Measurements from ENCODE around the gene SIL1.
"Not testable (repeated sequence)": the region's sequence is repeated elsewhere in the genome, so short reads cannot be mapped to it uniquely, and the experiment has no call there.

Gene SIL1

DNA sequence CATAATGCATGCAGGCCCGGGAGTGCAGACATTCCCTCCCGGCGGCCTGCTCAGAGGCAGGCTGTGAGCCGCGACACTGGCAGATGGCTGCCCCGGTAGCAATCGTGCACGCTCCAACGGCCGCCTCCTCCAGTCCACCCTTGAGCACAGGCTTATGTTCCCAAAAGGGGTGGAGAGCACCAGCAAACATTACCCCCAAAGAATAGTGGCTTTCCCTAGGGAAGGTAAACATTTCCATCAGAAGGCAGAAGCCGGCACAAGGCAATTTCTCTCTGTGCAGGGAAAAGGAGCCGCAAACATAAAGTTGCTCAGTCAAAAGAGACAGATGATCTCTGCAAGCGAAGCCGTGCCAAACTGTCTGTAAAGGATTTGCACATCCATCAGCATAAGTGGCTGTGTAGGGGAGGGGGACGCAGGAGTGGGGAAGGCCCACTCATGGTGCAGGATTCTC is 92.5 kb downstream of the SIL1 start:
- no peak for DNase-seq (ENCODE audit: low read depth)

GRCh38 chr5:139104577-139105276 is 93.4 kb downstream of the SIL1 start:
- DNase-seq (ENCODE audit: low read depth) = no peak

DNA sequence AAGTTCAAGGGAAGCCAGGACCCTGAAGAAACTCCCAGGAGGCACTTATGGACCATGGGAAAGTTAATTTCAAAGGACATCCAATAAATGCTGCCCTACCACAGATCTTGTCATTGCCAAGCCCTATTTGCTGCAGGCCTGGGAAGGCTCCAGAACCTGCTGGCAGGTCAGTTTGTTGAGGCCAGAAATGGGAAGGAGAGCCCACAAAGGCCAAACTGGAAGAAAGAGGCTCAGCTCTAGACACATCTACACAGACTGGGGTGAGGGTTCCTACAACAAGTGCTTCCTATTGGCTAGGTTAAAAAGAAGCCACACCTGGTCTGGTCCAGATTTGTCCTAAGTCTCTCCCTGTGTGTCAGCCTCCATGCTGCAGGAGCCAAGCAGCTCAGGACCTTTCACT is 94.4 kb downstream of the SIL1 start:
- DNase-seq (ENCODE audit: low read depth) = no peak

GRCh38 chr5:139100825-139101224 is 97.3 kb downstream of the SIL1 start:
- DNase-seq (ENCODE audit: low read depth) = no peak

GRCh38 chr5:139094154-139095131 is 103.7 kb downstream of the SIL1 start:
- DNase-seq (ENCODE audit: low read depth) = no peak

DNA sequence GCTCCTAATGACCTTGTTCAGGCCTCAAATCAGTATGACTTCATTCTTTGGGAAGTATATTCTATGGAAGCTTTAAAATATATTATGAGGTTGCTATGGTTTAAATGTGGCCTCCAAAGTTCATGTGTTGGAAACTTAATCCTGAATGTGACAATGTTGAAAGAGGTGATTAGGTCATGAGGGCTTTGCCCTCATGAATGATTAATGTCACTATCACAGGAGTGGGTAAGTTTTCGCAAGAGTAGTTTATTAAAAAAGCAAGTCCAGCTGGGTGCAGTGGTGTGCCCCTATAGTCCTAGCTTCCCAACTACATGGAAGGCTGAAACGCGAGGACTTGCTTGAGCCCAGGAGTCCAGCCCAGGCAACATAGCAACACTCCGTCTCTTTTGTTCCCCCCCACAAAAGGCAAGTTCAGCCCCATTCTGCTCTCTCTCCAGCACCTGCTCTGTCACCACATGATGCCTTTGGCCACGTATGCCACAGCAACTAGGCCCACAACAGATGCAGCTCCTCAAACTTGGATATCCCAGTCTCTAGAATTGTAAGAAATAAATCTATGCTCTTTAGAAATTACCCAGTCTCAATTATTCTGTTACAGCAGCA is 105.3 kb downstream of the SIL1 start:
- no peak for DNase-seq (ENCODE audit: low read depth)

DNA sequence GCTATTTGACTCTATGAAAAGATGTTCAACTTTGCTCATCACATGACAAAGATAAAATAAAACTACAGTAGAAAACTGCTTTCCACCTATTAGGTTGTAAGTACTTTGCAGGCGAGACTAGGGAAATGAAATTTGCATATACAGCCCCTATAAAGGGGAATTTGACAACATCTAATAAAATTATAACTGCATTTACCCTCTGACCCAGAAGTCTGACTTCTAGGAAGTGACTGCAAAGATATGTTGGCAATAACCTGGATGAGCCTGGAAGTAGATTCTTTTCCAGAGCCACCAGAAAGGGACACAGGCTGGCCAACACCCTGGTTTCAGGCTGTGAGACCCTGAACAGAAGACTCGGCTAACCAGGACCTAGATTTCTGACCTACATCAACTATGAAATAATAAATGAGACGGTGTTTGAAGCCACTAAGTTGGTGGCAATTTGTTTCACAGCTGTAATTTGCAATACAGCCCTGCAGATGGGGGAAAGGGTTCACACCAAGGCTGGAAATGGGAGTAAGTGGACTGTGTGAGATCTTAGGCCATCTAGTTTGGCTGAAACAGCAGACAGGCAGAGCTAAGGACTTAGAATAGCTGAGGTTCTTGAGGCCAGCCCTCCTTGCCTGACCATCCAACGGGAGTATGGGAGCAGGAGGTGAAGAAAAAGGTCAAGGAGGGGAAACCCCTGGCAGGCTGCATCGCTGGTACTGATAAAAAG is 106.6 kb downstream of the SIL1 start:
- DNase-seq (ENCODE audit: low read depth) = no peak

DNA sequence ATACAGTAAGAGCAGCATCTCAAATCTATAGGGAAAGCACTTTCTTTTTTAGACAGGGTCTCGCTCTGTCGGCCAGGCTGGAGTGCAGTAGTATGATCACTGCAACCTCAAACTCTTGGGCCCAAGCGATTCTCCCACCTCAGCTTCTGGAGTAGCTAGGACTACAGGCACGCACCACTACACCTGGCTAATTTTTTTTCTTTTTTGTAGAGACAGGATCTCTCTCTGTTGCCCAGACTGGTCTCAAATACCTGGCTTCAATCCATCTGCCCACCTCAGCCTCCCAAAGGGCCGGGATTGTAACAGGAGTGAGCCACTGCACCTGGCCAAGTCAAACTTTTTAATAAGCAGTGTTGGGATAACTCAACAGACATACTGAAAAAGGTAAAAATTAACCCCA is 107.6 kb downstream of the SIL1 start:
- DNase-seq (ENCODE audit: low read depth) = no peak

DNA sequence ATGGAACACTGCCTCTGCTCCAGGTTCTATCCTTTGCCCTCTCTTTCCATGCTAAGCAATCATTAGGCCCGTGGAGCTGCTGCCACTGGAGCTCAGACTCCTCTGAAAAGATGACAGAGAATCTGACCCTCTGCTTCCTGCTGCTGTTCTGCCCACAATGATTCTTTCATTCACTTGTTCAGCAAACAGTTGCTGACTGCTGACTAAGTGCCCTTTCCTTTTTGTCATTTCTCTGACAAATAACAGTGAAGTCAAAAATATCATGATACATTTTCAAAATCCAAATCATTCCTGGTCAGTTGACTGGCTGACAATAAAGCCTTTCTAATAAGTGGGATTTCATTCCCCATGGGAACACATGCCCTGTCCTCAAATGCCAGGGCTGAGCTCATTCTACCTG is 110.1 kb downstream of the SIL1 start:
- DNase-seq (ENCODE audit: low read depth) = no peak

GRCh38 chr5:139082813-139083498 is 115.2 kb downstream of the SIL1 start:
- DNase-seq (ENCODE audit: low read depth) = no peak

DNA sequence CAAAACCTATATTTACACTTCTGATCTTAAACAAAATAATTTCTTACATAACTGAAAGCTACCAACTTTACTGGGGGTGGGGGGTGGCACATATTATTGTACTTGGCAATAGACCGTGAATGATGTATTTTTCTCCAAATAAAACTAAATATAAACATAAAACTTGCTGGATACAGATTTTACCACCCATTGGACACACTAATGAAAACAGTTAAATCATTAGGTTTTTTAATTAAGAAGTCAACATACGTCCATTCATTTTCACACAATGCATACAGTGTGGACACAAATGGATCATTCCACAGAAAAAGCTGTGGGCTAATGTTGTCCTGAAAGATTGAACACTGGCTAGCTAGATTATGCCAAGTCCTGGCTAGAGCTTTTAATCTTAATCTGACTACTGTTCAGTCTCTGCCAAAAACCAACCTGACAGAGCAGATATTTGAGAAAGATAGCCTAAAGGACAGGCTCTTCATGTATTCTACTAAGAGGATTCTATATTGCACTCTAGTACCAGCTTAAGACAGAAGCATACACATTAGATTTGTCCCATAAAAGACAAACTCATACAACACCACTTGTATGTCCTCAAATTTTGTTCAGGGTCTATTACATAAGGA is 118.1 kb downstream of the SIL1 start:
- no peak for DNase-seq (ENCODE audit: low read depth)

DNA sequence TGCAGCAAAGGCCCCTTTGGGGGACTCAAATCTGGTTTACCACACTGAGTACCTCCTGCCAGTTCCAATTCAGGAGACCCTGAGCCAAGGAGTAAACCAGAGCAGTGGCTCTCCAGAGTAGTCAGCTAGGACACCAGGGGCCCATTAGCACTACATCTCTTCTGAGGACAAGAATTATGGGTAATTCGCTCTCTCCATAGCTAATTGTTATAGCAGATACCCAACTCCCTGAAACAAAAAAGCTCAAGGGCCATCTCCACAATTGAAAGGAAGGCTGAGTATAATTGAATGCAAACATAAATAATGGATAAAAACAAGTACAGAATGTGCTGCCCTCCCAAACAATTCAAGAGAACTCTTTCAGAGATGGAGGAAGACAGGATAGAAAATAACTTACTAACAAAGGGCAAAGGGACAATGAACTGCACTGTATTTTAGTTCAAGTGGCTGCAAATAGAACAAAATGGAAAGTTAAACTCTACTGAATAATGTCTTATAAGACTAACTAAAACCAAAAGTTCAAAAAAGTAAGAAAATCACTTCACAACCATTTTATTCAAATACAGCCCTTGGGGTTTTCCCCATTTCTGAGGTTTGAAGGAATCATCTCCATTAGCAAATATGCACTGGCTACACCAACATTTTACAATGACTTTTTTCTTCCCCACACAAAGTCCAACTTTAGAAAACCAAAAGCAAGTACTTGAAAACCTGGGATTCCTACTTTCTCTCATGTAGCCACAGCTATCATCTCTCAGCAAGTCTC is 118.8 kb downstream of the SIL1 start:
- no peak for DNase-seq (ENCODE audit: low read depth)

GRCh38 chr5:139078345-139078744 is 119.8 kb downstream of the SIL1 start:
- DNase-seq (ENCODE audit: low read depth) = no peak

DNA sequence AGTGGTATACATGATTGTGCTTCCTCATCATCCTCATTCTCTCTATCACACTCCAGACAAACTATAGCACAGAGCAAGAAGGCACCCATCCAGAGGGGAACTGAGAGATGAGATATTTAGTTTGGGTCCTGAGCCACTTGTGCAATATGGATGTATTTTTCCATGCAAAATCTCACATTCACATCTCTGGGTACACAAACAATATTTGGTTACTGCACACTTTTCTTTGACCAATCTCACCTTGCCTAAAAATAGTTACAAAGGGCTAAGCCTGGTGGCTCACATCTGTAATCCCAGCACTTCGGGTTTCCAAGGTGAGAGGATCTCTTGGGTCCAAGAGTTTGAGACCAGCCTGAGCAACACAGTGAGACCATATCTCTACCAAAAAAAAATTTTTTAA is 120.3 kb downstream of the SIL1 start:
- no peak for DNase-seq (ENCODE audit: low read depth)

- DNase-seq (ENCODE audit: low read depth) = no peak
These were observed 122.1 kb downstream of the SIL1 start for GRCh38 chr5:139076111-139076510.

DNA sequence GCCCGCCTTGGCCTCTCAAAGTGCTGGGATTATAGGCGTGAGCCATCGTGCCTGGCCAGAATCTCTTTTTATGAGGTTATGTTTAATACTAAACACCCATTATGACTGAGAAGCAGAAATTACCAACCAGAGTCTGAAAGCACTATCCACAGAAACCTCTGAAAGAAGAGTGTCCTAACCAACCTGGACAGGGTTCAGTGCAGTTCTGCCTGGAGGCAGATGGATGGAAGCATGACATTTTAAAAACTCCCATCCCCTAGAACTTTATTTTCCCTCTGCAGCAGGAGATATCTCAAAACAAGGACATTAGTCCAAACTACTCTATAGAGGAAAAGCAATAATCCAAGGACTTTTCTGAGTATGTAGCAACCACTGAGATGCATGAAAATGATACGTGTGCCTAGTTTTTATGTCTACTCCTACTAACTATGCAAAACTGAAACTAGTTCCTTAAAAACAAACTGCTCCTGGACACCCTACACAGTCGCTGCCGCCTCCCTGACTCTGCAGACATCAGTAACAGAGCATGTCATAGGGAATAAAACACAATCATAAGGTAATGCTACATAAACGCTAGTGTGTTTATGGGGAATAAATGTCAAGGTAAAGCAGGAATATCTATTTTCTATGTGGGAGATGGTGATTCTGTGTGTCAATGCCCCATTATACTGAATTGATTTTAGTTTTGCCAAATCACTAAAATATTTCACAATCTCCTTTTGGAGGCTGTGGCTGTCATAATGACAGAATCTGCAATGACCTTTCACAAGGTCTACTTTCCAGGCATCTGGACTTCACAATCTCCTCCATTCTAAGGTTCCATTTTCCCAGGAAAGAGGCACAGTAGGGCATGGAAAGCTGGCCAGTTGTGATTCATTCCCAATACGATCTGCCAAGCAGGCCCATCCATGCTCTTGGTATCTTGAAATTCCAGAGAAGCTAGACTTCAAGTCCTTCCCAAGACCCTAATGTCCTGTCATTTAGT is 122.8 kb downstream of the SIL1 start:
- DNase-seq (ENCODE audit: low read depth) = no peak

GRCh38 chr5:139073956-139074355 is 124.2 kb downstream of the SIL1 start:
- not testable (repeated sequence) for DNase-seq (ENCODE audit: low read depth)

GRCh38 chr5:139068494-139069151 is 129.5 kb downstream of the SIL1 start:
- no peak for DNase-seq (ENCODE audit: low read depth)

All from activated T-helper 1 cell treated with Interleukin-2 at 50 U/mL for 16 hours (primary cell).